ENCODE results near the gene MSH2.

Gene MSH2

DNA sequence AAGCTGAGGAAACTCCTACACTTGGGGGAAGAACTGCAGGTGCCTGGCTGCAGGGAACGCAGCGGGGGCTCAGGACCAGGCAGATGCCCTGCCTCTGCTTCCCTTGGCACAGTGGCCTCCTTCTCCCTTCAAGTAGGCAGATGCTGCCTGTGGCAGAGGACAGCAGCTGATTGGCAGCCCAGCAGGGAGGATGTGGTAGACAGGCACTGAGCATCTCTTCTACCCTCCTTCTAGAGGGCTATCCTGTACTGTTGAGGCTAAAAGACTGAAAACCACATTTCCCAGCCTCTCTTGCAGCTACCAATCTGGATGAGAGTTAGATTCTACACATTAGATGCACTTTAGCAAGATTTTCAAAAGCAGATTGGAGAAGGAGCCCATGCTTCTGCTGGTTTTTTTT, 105.7 kb downstream of the MSH2 start:
- no peak for DNase-seq (ENCODE audit: low read depth)

DNA sequence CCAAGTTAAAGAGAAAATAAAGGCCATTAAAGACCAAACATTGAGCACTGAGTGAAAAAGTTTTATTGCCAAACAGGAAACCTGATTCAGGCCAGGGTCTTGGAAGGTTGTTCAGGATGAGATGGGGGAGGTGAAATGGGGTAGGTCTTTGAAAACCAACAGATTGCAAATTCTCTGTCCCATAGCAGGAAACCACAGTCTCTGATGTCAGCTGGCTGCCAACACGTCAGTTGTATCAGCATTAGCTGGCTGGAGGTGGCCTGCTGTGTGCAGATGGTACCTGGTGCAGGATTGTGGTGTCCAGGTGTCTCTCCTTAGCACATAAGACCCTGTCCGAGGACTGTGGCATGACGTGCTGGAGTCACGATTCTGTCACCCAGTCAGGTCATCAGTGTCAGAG, 106.3 kb downstream of the MSH2 start:
- DNase-seq (ENCODE audit: low read depth), result no peak

DNA sequence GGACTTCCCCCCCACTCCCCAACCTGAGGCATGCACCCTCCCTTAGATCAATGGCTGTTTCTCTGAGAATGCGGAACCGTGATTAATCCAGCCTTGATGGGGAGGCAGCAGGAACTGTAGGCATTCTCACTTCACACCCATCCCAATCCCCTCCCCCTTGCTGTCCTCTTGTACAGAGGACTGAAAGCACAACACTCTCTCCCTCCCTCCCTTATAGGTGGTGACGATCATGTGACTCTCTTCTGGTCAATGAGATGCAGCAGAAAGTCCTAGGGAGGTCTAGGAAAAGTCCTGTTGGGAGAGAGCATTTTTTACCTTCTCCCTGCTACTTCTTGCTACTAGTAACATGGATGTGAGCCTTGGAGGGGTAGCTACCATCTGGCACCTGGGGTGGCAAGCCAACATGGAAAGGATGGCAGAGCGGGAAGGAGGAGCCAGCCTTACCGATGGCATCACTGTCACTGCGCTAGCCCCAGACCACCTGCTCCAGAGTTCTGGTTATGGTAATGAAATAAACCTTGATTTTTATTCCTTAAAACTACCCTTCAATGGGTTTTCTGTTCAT, 106.9 kb downstream of the MSH2 start:
- no peak for DNase-seq (ENCODE audit: low read depth)

DNA sequence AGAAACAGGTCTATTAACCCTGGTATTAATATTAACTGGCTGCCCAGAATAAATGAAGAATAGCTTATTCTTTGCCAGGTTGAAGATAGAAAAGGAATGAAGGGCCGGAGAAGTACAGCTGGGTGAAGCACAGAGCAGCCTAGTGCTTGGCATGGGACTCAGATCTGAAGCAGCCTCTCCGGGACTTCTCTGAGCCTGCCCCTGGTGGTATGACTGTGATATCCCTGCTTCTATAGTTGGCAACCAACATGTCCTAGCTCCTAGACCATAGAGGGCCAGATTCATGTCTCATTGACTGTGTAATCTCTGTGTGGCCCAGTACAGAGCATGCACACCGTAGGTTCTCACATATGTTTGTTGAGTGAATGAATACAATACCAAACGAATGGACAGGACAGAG, 107.8 kb downstream of the MSH2 start:
- peak; percentile 38 for DNase-seq (ENCODE audit: low read depth)

DNA sequence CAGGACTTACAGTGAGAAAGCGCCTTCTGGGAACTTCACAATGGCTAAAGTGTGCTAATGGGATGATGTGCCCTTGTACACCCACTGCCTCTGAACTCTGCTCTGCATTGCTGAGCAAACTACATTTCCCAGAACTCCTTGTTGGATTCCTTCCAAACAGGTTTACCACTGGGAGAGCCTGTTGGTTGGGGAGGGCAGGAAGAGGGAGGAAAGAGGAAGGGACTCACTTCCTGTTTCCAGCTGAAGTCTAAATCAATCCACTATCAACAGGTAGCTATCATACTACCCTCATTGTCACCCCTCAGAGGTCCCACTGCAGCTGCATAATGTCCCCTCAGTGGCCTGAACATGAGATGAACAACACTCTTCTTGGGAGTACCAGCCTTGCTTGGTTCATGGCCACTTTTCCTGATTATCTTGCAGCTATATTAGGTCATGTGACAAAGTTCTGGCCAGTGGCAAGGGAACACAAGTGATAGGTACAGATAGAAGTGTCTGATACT, 109.7 kb downstream of the MSH2 start:
- DNase-seq (ENCODE audit: low read depth), result peak; percentile 75

DNA sequence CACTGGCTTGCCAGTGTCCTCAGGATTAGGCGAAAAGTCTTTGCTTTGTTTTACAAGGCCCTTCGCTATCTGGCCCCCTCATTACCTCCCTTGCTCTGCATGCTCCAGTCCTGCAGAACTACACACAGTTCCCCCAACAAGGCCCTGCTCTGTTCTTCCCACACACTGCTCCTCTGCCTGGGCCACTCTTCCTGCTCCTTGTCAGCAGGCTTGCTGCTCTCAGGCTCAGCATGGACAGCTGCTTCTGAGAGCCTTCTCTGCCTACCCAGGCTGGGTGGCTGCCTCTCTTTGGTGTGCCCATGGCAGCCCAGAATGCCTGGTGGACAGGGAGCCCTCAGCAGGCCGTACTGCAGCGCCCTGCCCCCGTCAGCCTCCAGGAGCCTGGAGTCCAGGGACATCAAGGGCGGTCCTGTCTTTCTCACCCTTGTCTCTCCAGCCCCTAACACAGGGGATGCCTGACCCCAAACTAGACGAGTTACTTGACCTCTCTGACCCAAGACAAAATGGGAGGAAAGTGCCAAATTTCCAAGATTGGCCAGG, 111.1 kb downstream of the MSH2 start:
- no peak for DNase-seq (ENCODE audit: low read depth)

DNA sequence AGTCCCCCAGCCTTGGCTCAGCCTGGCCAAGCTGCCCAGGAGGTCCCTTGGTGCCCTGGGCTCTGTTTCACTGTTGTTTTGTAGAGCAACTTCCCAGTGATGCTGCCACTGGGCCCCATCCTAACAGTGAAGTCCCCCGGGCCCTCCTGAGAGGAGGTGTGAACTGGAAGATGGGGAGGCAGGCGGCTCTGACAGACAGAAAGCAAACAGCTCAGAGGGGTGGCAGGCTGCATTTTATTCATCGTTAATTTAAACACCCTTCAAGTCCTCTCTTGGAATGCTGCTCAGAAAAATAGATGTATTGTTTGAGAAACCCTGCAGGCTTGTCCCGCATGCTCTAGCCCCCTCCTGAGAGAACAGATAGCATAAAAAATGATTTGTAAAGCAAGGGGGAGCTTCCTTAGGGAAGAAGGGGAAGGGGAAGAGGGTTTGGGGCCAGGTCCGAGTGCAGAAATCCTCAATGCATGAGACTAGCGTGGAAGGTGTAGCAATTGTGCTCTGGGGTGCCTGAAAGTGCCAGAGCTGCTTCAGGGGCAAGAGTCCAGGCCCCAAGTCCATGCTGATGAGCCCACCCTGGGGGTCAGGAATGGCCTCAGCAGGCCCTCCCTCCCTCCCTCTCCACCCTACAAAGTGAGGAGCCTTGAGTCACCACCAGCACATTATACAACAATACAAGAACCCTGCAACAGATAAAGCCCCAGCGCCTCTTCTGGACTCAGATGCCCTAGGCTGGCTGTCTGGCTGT, 113.6 kb downstream of the MSH2 start:
- no peak for DNase-seq (ENCODE audit: low read depth)

DNA sequence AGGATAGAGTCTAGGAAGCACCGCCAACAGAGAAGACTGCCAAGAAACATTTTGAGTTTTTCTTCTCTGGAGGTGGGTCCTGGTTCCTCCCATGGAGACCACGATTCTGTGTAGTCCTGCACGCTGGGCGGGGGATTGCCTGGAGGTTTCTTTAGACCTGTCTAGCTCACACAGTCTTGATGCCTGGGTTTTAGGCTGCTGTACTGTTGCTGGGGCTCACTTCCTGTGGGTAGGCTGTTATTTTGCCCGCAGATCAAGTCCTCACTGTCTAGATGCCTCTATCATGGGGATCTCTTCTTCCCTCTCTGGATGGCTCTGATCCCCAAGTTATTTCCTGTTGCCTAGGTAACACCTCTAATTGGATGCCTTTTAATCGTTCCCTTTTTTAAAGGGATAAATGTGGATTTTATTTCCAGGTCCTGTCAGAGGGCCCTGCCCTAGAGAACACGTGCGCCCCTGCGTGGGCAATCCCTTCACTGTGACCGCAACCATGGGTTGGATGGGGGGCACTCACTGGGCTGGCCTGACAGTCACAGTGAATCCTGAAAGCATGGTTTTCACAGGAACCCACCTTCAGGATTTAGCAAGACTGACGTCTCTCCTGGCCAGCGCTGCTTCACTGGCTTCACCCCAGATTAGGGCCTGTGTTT, 115.7 kb downstream of the MSH2 start:
- DNase-seq (ENCODE audit: low read depth), result no peak

DNA sequence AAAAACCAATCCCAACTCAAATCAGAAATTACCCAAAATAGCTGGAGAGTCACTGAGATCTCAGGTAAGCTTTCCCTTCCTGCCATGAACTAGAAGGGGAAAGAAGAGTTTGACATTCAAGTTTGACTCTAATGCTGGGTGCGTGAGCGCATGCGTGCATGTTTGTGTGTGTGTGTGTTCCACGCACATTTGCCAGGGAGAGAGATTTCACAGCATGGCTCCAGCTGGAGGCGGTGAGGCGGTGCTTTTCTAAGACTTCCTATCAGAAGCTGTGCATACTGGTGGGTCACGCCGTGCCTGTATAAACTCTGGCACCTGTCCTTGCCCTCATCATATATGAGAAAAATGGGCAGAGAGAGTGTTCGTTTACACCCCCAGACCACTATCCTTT, 116.2 kb downstream of the MSH2 start:
- DNase-seq (ENCODE audit: low read depth), result no peak

DNA sequence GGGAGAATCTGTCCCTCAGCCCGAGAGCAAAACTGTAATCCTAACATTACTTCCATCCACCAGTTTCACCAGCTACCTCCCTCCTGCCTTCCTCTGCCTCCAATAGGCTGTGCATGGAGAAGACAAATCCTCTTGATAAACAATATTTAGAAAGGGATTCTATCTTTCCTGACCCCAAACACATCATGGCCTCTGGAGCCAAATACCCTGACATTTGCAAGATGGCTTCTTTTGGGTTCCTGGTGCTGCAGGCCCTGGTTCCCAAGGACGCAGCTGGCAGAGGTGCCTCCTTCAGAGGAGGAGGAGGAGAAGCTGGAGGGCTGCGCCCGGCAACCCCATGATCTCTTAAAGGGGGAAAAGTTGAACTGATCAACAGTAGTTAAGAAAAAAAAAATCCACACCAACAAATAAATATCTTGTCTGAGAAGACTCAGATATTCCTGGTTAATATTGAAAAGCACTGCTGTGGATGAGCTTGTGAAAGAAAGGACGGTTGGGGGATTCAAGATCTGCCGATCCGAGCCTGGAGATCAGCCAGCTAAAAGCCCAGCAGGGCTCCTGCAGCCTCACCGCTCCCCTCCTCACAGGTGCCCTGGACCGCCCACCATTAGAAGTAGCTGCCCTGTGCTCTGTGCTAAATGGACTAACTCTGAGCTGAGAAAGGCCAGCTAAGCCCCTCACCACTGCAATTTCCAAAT, 116.8 kb downstream of the MSH2 start:
- DNase-seq (ENCODE audit: low read depth), result no peak

DNA sequence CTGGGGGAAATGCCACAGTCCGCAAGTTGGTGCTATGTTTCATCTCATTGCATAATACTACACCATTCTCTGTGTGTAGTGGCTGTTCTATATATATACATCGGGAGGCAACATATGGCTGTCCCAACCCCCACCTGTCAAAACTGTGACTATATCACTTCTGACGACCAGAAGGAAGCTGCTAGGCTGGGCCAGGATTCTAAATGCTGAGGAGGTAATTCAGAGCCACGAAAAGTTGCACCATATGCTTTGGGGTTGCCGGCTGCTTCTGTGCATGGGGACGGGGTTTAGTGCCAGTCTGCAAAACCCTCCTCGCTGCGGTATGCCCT, 117.3 kb downstream of the MSH2 start:
- no peak for DNase-seq (ENCODE audit: low read depth)

DNA sequence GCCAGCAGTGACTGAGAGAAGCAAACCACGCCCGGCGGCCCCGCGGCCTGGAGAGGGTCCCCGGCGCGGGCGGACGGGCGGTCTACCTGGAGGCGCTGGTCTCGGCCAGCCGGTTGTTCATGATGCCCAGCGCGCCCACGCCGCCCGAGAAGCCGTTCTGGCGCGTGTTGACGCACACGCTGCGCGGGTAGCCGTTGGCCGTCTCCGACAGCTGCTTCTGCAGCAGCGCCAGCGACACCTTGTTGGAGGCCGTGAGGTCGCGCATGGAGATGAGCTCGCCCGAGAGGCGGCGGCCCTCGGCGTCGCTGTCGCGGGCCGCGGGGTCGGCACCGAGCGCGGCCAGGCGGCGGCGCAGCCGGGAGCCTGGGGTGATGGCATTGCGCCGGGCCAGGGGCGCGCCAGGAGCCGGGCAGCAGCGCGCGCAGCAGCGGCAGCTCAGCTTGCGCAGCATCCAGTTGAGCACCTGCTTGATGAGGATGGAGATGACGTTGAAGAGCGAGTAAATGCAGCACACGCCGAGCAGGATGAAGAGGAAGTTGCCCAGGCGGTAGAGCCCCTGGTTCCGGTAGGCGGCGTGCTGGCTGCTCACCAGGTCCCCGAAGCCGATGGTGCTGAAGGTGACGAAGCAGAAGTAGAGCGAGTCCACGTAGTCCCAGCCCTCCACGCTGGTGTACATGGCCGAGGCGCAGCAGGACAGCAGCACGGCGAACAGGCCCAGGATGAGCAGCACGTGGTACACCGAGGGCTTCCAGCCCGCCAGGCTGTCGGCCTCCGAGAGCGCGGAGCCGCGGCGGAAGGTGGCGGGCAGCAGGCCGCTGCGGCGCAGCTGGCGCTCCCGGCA, 118.1 kb downstream of the MSH2 start:
- peak; percentile 71 for DNase-seq (ENCODE audit: low read depth)

DNA sequence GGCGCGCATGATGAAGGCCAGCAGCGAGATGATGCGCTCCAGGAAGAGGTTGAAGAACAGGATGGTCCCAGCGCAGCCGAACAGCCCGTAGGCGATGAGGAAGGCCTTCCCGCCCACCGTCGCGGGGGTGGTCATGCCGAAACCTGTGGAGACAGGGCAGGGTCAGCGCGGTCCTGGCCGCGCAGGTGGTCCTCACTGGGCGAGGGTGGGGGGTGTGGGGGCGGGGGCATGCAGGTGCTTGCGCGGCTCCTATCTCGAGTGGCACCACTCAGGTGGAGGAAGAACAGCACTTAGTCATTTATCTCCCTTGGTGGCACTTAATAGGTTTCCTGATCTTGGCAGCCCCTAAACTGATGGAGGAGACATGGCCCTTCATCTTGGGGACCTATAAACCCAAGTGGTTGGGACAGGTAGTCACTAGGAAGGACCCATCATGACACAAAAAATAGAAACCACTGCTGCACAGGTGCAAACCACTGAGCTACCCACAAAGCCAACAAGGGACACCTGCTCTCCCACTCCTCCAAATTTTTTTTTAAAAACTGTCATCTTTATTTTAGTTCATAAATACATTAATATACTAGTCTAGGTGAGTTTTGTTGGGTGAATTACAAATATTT, 118.8 kb downstream of the MSH2 start:
- DNase-seq (ENCODE audit: low read depth), result no peak

DNA sequence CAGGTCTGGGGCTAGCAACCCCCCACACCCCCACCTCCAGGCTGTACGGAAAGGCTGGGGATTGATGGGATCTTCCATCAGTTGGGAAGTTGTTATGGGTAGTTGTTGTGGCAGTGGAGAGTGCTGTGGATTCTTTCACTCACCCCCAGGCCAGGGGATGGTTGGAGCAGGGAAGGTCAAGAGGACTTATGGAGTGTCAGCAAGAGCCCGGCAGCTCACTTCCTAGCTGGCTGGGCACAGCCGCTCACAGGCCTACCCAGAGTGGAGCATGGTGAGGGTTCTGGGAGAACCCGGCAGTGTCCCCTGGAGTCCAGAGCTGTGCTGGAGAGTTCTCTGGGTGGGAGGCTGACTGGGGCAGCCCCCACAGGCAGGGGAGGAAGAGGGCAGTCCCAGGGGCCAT, 122.2 kb downstream of the MSH2 start:
- no peak for DNase-seq (ENCODE audit: low read depth)

DNA sequence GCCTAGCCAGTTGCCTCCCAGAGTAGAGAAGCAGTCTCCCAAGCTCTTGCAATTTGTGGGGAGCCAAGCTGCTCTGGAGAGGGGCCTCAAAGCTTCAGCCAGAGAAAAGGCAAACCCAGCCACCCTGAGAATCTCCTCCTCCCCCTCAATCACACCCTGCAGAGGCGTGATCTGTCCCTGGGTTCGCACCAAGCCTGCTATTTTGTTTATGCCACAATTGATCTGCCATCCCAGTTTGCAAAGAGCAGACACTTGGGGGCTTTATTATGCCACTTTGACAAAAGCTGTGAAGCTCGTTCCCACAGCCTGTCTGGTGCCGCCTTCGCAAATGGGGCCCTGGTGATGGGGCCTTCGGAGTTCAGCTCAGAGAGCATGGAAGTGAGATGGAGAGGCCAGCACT, 125.5 kb downstream of the MSH2 start:
- no peak for DNase-seq (ENCODE audit: low read depth)

DNA sequence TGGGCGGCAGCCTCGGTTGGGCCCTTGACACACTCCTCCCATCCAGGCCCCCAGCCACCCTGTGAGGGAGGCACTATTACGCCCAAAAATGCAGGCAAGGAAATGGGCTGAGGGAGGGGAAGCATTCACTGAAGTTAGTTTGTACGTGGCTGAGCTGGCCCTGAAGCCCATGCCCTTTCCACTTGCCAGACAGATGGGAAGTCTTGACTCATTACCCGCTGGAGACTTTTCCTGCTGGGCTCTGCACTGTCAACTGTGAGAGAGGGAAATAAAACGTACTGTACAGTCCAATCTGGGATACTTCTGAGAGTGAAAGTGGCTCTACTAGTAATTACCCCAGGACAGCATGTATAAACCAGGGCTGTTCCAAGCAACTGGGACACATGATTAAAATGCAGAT, 125.9 kb downstream of the MSH2 start:
- peak; percentile 55 for DNase-seq (ENCODE audit: low read depth)

DNA sequence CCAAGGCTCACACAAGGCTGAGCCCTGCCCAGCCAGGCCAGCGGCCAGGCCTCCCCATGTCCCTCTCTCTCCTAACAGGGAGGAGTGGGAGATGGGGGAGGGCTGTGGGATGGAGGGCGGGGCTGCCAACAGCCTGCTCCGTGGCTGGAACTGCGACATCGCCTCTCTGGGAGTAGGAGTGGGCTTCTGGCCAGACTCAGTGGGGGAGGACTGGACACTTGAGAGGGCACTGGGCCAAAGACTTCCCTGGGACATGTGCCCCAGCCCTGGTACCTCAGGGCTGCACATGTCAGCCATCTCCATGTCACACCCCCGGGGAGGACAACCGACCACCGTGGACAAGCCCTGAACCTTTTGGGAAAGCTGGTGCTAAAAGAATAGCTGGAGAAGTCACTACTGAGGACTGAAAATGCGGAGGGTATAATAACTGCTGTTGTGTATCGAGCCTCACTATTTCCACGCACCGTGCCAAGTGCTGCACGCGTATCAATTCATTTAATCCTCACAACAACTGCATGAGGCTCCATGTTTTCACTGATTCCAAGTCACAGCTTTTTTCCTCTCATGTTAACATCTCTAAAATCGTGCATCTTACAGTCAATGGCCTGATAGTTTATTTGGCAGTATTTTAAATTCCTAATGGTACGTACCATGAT, 127.3 kb downstream of the MSH2 start:
- no peak for DNase-seq (ENCODE audit: low read depth)

DNA sequence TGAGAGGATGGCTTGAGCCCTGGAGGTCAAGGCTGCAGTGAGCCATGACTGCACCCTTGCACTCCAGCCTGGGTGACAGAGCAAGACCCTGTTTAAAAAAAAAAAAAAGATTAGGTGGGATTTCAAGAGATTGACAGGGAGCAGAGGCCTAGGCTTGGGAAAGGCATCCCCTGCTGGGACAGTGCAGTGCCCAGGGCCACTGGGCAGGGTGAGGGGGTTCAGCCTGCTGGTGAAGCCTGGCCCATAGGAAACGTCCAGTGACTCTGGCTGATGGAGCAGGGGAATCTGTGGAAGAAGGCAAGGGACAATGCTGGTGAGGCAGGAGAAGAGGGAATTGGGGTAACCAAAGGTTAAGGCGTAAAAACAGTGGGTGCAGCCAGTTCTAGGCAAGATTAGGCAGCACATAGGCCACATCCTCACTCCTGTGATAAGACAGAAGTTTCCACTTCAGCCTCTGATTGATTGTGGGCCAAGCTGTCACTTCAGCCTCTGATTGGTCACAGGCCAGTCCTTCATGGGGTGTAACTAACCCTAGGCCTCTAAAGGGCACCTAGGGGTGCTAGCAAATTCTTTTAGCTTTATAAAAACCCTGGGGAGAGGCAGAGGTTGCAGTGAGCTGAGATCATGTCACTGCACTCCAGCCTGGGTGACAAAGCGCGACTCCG, 128.6 kb downstream of the MSH2 start:
- DNase-seq (ENCODE audit: low read depth), result no peak

Measured in ELR (cell line).